Spleen (tissue), 11 donors: ENCODE measurements around the gene RFX8. TPM values are rescaled to one million over a fixed set of nuclear protein-coding genes. Genes with fewer than 3 reads are reported as not detected.

Experiments used
- DNase-seq: peaks from one replicate; pipeline ENCODE4 v3.0.0-alpha.2; 2020
- H3K27ac ChIP-seq, 8 donors: fragments of 200-600 bp; sonication (generic) in 7 of 8; 1 replicate in 4 of 8; 2 replicates in 4 of 8; pipeline versions ENCODE4 v1.5.0 to v1.8.0; 2016 to 2021; ENCODE audit warnings: inconsistent platforms in 4 of 8, mild to moderate bottlenecking in 4 of 8, moderate library complexity in 1 of 8
- H3K27me3 ChIP-seq, 7 donors: fragments of 200-600 bp; sonication (generic) in 6 of 7; replicated peaks in 1 of 7; 1 replicate in 4 of 7; 2 replicates in 3 of 7; pipeline versions ENCODE4 v1.5.0 to v1.8.0; 2016 to 2021; ENCODE audit warnings: inconsistent platforms in 3 of 7, mild to moderate bottlenecking in 1 of 7
- H3K36me3 ChIP-seq, 6 donors: fragments of 200-600 bp; sonication (generic) in 5 of 6; 1 replicate in 4 of 6; 2 replicates in 2 of 6; pipeline versions ENCODE4 v1.5.0 to v1.8.0; 2016 to 2021; ENCODE audit warnings: inconsistent platforms in 2 of 6
- H3K4me1 ChIP-seq, 6 donors: fragments of 200-600 bp; sonication (generic) in 5 of 6; 1 replicate in 3 of 6; 2 replicates in 3 of 6; pipeline versions ENCODE4 v1.5.0 to v1.8.0; 2016 to 2021; ENCODE audit warnings: inconsistent platforms in 3 of 6
- H3K4me3 ChIP-seq, 8 donors: fragments of 200-600 bp; sonication (generic) in 7 of 8; 1 replicate in 4 of 8; 2 replicates in 4 of 8; pipeline versions ENCODE4 v1.5.0 to v1.8.0; 2016 to 2021; ENCODE audit warnings: inconsistent platforms in 4 of 8, mild to moderate bottlenecking in 4 of 8, moderate library complexity in 2 of 8
- H3K9me3 ChIP-seq, 8 donors: fragments of 200-600 bp; sonication (generic) in 7 of 8; 1 replicate in 4 of 8; 2 replicates in 4 of 8; pipeline versions ENCODE4 v1.5.0 to v1.8.0; 2016 to 2021; ENCODE audit warnings: inconsistent platforms in 4 of 8
- POLR2A ChIP-seq, 3 donors: fragments of 450-650 bp; IDR thresholded peaks; one replicate each; pipeline ENCODE4 v1.5.1; 2017; ENCODE audit warnings: antibody characterized with exemption in 3 of 3, mild to moderate bottlenecking in 1 of 3
- POLR2AphosphoS5 ChIP-seq, 3 donors: sonication (generic); formaldehyde crosslinking; IDR thresholded peaks; one replicate each; pipeline ENCODE4 v1.5.1; 2017; ENCODE audit warnings: antibody characterized with exemption in 3 of 3
- WGBS, 5 donors: extraction: QIAGEN DNeasy Blood & Tissue Kit in 3 of 5; methylation state at CpG; one replicate each; pipeline versions ENCODE4 v1.1.5 to v1.1.7; 2013 to 2018; 5-methylcytosine and 5-hydroxymethylcytosine counted together
- intact Hi-C: fragments of 100-400 bp; cut with DNase I; formaldehyde crosslinking; loops from one replicate; pipeline ENCODE4 v1.15.0; 2023; ENCODE audit warnings: low total_unique reads
- polyA plus RNA-seq, 3 donors: library from polyadenylated mRNA; stranded (reverse); fragments of 200-250 nt; gene quantifications; one replicate each; pipeline ENCODE4 v1.2.1, GENCODE V29; 2013
- total RNA-seq, 7 donors: library from RNA; depleted of rRNA in 3 of 7; stranded (reverse); fragments of >200 nt in 3 of 7; fragmentation: NEBNext Ultra II Directional in 4 of 7; extraction: Animal tissue kit (Norgen Biotek cat#: 25700) in 4 of 7; gene quantifications; one replicate each; pipeline versions ENCODE4 v1.1.0 to v1.2.1, GENCODE V29; 2016 to 2021
- TF ChIP-seq, protein P1 (sequence below), 11 experiments: fragments of 200-600 bp in 7 of 11; fragments of 450-650 bp in 4 of 11; sonication (generic) in 4 of 11; IDR thresholded peaks in 8 of 11; conservative IDR thresholded peaks in 3 of 11; 1 replicate in 7 of 11; 2 replicates in 4 of 11; pipeline versions ENCODE4 v1.4.0 to v1.8.0; 2016 to 2021; ENCODE audit warnings: antibody characterized with exemption in 11 of 11, inconsistent platforms in 4 of 11, mild to moderate bottlenecking in 1 of 11
- donor health status: healthy with polysubstance abuse.
- donor health status: DM: no; HTN: no; CAD: no; lungs with moderate emphysema.
- donor health status: DM: no; HTN: no; CAD: no.
- donor health status: Bipolar disorder and iron deficiency.
- donor health status: healthy.
- donor health status: DM: no; HTN: no; CAD: no.
- donor health status: DM: yes; HTN: yes; CAD: no.

RFX8 gene
- total and polyA plus RNA-seq, 10 donors = 0.12 to 0.29 (median 0.13) TPM; not detected in 5

DNA sequence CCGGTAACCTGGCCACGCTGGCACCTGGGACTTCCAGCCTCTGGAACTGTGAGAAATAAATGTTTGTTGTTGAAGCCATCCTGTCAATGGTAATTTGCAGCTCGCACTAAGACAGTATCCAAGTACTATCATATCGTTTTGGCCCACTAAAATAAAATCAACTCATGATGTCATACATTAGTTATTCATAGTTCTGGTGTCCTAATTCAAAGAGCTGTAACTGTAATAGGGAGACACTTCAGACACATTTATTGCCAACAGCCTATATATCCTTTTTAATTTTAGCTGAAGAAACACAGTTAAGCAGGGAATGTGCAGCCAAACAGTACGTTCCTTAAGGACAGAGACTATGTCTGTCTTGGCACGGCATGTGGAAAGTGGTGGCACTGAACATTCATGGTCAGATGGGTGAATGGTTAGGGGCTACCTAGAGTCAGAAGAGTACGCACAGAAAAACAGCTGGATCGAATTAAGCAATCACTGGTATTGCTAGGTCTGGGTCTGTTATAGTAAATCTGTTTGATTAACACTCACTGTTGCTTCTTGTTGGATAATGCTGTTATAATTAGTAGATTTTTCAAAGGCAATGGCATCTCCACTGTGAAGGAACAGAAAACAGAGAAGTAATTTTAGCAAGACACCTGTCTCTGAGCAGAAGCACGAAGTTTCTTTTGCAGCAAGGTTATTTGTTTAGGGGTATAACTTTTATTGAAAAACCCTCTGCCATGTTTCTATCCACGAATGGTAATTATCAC lies 46.3 kb downstream of the RFX8 start:
- TF ChIP-seq POLR2A (IDR thresholded peaks at IDR 0.05) = no peak
- TF ChIP-seq POLR2AphosphoS5 (IDR thresholded peaks at IDR 0.05) = no peak
- TF ChIP-seq, protein P1, sequence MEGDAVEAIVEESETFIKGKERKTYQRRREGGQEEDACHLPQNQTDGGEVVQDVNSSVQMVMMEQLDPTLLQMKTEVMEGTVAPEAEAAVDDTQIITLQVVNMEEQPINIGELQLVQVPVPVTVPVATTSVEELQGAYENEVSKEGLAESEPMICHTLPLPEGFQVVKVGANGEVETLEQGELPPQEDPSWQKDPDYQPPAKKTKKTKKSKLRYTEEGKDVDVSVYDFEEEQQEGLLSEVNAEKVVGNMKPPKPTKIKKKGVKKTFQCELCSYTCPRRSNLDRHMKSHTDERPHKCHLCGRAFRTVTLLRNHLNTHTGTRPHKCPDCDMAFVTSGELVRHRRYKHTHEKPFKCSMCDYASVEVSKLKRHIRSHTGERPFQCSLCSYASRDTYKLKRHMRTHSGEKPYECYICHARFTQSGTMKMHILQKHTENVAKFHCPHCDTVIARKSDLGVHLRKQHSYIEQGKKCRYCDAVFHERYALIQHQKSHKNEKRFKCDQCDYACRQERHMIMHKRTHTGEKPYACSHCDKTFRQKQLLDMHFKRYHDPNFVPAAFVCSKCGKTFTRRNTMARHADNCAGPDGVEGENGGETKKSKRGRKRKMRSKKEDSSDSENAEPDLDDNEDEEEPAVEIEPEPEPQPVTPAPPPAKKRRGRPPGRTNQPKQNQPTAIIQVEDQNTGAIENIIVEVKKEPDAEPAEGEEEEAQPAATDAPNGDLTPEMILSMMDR (IDR thresholded peaks at IDR 0.05 in 8 of 11, conservative IDR thresholded peaks at IDR 0.05 in 3 of 11) = no peak
- H3K4me3 ChIP-seq = no peak overlapping the region
- H3K36me3 ChIP-seq = no peaks in the 10 kb centered on the region
- no peaks in the 10 kb centered on the region for H3K4me1 ChIP-seq
- intact Hi-C loops = no loop called here
- H3K27me3 ChIP-seq = no peaks in the 10 kb centered on the region
- 80 to 88% (median 83%) methylated on average over 10 of the region's 10 CpGs for WGBS, 5 donors
- H3K9me3 ChIP-seq = no peaks in the 10 kb centered on the region
- H3K27ac ChIP-seq = no peak overlapping the region
- DNase-seq = no peak

DNA sequence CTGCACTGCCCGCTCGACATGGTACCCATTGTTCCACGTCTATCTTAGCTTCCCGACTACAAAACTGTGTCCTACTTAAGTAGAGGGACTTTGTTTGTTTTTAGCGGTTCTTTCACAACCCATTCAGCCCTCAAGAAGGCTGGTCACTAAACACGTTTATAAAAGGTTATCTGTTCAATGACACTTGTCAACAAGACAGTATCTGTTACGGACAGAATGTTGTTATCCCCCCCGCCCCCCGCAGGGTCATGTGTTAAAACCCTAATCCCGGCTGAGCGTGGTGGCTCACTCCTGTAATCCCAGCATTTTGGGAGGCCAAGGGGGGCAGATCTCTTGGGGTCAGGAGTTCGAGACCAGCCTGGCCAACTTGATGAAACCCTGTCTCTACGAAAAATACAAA lies 47.2 kb downstream of the RFX8 start:
- H3K36me3 ChIP-seq = no peaks in the 10 kb centered on the region
- H3K4me1 ChIP-seq = no peaks in the 10 kb centered on the region
- H3K9me3 ChIP-seq = no peaks in the 10 kb centered on the region
- TF ChIP-seq, protein P1 (IDR thresholded peaks at IDR 0.05 in 8 of 11, conservative IDR thresholded peaks at IDR 0.05 in 3 of 11) = no peak
- no peak for TF ChIP-seq POLR2AphosphoS5 (IDR thresholded peaks at IDR 0.05)
- TF ChIP-seq POLR2A (IDR thresholded peaks at IDR 0.05) = no peak
- DNase-seq = no peak
- no peaks in the 10 kb centered on the region for H3K27me3 ChIP-seq
- H3K4me3 ChIP-seq = no peak overlapping the region
- H3K27ac ChIP-seq = no peak overlapping the region
- intact Hi-C loops = no loop called here
- 89 to 94% (median 92%) methylated on average over 13 of the region's 13 CpGs for WGBS, 5 donors

DNA sequence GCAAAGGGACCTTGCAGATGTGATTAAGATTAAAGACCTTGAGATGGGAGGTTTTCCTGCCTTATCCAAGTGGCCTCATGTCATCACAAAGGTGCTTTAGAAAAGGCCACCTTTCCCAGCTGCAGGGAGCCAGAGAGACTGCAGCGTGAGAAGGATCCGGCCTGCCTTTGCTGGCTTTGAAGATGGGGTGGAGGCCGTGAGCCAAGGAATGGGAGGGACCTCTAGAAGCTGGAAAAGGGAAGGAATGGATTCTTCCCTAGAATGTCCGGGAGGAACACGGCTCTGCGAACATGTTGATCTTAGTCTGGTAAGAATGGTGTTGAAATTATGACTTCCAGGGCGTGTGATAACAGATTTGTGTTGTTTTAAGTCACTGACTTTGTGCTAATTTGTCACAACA lies 47.7 kb downstream of the RFX8 start:
- WGBS, 5 donors = 90 to 95% (median 91%) methylated on average over 7 of the region's 7 CpGs
- no peak overlapping the region for H3K27ac ChIP-seq
- no peak for DNase-seq
- no peaks in the 10 kb centered on the region for H3K36me3 ChIP-seq
- TF ChIP-seq POLR2AphosphoS5 (IDR thresholded peaks at IDR 0.05) = no peak
- TF ChIP-seq, protein P1 (IDR thresholded peaks at IDR 0.05 in 8 of 11, conservative IDR thresholded peaks at IDR 0.05 in 3 of 11) = no peak
- TF ChIP-seq POLR2A (IDR thresholded peaks at IDR 0.05) = no peak
- no peaks in the 10 kb centered on the region for H3K9me3 ChIP-seq
- intact Hi-C loops = no loop called here
- H3K27me3 ChIP-seq = no peaks in the 10 kb centered on the region
- H3K4me1 ChIP-seq = no peaks in the 10 kb centered on the region
- H3K4me3 ChIP-seq = no peak overlapping the region

DNA sequence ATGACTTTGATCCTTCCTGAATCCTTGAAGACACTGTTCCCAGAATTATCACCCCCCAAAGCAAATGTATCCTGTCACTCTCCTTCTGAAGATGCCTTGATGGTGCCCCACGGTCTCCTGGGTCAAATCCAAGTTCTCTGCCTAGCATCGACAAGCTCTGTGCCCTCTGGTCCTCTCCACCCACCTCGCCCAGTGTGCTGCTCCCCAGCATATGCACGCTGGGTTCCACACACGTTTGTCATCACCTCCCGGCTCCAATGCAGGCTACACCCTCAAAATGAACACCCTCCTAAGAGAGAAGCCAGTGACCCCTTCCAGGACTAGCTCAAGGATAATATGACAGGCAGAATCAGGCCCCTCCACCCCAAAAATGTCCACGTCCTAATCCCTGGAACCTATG lies 48.1 kb downstream of the RFX8 start:
- H3K27ac ChIP-seq = no peak overlapping the region
- H3K4me1 ChIP-seq = no peaks in the 10 kb centered on the region
- no peaks in the 10 kb centered on the region for H3K27me3 ChIP-seq
- H3K4me3 ChIP-seq = no peak overlapping the region
- no peaks in the 10 kb centered on the region for H3K36me3 ChIP-seq
- 82 to 95% (median 88%) methylated on average over 6 to 7 of the region's 7 CpGs for WGBS, 5 donors
- no peaks in the 10 kb centered on the region for H3K9me3 ChIP-seq
- intact Hi-C loops = no loop called here
- no peak for TF ChIP-seq POLR2AphosphoS5 (IDR thresholded peaks at IDR 0.05)
- TF ChIP-seq, protein P1 (IDR thresholded peaks at IDR 0.05 in 8 of 11, conservative IDR thresholded peaks at IDR 0.05 in 3 of 11) = no peak
- TF ChIP-seq POLR2A (IDR thresholded peaks at IDR 0.05) = no peak
- no peak for DNase-seq
